GM13977 (cell line): ENCODE measurements around the gene PALM3.

ENCODE experiments used
- DNase-seq: peaks from one replicate; pipeline ENCODE4 v3.0.0; 2012; ENCODE audit warnings: low spot score
- in situ Hi-C: fragments of 300-500 bp; cut with MboI; formaldehyde crosslinking; loops from one replicate; pipeline ENCODE4 v1.12.0; 2022; ENCODE audit warnings: low sequenced_read_pairs, low pct_unique_long_range_greater_than_20kb, mixed read lengths, inconsistent platforms; ENCODE audit not compliant: unreplicated experiment
- TF ChIP-seq, protein P1 (sequence below): IDR thresholded peaks from 2 replicates; pipeline ENCODE4 v1.5.1; 2012; ENCODE audit warnings: mild to moderate bottlenecking, control low read depth; ENCODE audit not compliant: insufficient read depth; ENCODE audit errors: extremely low read depth, missing control alignments

PALM3 gene

DNA sequence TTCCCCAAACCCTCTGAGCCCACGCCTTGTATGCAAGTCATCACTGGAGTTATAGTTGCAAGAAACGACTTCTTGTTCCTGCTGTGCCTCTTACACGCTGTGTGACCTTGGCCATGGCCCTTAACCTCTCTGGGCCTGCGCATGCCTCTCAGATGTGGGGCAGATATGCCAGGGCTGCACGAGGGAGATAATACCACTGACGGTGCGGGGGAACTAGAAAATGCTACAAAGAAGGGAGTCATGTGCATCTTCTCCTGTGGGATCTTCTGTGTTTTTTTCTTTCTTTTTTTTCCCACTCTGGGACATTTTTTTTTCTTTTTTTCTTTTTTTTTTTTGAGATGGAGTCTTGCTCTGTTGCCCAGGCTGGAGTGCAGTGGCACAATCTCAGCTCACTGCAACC lies 33.0 kb upstream of the PALM3 start:
- DNase-seq = no peak
- TF ChIP-seq, protein P1, sequence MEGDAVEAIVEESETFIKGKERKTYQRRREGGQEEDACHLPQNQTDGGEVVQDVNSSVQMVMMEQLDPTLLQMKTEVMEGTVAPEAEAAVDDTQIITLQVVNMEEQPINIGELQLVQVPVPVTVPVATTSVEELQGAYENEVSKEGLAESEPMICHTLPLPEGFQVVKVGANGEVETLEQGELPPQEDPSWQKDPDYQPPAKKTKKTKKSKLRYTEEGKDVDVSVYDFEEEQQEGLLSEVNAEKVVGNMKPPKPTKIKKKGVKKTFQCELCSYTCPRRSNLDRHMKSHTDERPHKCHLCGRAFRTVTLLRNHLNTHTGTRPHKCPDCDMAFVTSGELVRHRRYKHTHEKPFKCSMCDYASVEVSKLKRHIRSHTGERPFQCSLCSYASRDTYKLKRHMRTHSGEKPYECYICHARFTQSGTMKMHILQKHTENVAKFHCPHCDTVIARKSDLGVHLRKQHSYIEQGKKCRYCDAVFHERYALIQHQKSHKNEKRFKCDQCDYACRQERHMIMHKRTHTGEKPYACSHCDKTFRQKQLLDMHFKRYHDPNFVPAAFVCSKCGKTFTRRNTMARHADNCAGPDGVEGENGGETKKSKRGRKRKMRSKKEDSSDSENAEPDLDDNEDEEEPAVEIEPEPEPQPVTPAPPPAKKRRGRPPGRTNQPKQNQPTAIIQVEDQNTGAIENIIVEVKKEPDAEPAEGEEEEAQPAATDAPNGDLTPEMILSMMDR = no peak
- in situ Hi-C loops = no loop called here

DNA sequence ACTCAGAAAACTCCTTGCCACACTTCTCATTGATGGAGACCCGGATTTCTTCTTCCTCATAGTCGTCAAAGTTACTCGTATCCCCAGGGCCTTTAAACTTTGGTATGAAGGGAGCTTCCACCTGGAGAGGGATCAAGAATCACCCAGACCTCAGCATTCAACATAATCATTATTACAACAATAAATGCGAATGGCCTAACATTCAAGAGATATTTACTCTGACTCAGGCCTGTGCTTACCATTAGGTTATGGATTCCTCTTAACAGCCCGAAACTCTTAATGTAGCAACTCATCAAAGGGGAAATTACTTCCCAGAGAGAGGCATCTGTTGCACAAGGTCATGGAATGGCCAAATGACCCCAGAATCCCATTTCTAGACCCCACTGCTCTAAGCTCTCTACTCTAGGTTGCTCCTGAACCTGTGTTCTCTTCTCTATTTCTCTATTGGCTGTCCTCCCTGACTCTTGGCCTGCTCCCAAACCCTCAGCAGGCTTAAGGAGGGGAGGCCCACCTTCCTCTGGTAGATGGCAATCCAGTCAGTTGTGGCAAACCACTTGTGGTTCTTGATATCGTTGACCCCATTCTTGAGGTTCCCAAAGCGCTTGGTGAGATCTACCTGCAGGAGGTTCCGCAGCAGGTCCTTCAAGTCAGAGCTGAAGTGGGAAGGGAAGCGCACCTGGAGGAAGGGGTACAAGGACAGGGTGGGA lies 31.4 kb upstream of the PALM3 start:
- in situ Hi-C loops = no loop called here
- TF ChIP-seq, protein P1 = no peak
- no peak for DNase-seq

DNA sequence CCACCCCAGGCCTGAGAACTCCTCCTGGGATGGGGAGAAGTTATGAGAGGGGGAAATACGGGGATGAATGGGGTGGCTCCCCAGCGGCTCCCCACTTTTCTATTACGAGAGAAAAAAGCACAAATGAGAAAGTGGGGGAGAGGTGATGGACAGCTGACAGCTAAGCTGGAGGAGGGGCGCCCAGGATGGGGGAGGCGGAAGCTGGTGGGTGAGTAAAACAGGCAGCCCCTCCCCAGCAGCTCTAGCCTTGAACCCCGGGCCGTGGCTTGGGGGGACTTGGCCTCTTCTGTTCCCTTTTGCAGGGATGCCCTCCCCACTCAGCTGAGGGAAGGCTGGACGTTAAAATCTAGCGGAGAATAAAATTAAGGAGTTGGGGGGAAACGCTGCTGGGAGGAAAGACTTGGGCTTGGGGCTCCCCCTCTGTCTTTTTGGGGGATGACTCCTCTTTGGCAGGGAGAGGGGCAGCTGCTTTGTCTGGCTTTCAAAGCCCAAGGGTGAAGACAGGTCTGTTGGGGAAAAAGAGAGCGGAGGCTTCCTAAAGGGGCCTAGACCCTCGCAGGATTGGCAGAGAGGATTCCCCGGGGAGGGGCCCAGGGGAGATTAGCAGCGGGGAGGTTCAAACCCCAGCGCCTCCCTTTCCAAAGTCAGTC lies 30.1 kb upstream of the PALM3 start:
- in situ Hi-C loops = no loop called here
- TF ChIP-seq, protein P1 = peak; percentile 21
- DNase-seq = peak; percentile 81

DNA sequence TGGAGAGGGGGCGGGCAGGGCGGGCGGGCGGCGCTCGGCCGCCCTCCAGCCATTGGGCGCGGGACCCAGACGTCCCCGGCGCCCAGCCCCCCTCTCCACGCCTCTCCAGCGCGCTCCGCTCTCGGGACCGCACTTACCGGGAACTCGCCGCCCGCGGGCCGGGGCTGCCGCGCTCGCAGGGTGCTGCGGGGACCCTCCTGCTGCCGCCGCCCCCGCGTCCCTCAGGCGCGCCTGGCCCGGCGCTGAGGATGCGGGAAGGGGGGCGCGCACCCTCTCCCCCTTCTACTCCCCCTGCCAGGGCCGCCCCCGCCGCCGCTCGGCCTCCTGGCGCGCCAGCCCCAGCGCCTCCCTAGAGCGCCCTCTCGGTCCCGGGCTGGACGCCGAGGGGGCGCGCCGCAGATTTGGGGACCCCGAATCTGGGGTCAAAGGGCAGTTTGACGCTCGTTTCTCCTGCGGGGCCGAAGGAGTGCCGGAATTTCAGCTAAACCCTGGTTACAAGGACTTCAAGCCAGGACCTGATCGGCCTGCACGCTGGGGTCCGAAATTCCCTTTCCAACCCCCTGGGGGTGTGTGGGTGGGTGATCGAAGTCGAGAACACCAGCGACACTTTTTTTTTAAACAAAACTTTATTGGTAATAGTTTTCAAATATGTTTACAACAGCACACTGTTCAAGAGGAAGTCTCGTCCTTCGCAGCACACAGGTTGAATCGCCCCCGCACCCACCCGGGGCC lies 29.4 kb upstream of the PALM3 start:
- peak; percentile 97 for DNase-seq
- in situ Hi-C loops = no loop called here
- TF ChIP-seq, protein P1 = peak; percentile 34

DNA sequence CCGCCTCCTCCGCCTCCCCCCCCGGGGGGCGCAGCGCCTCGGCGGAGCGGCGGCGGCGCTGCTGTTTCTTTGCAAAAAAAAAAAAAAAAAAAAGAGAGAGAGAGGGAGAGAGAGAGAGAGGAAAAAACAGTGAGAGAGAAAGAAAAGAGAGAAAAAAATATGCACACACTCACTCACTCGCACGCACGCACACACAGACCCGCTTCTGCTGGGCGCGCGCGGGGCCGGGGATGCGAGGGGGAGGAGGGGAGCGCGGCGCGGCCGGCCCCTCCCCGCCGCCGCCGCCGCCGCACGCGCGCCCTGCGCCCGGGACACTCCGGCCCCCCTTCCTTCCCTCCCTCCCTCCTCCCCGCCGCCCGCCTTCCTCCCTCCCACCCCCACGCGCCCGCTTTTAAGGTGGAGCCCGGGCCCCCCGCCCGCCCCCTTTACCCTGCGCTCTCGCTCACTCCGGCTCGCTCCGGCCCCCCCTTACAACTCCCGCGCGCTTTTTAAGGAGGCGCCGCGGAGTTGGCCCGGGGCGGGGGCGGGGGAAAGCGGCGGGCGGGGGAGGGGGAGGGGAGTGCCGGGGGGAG lies 28.7 kb upstream of the PALM3 start, which contains the start of gene SAMD1:
TSS of gene SAMD1 (minus strand) at position 243 of the 572 bp plus-strand sequence.
- TF ChIP-seq, protein P1 = no peak
- in situ Hi-C loops = no loop called here
- peak; percentile 94 for DNase-seq
